ENCODE data around the gene RAI14.

RAI14 gene

DNA sequence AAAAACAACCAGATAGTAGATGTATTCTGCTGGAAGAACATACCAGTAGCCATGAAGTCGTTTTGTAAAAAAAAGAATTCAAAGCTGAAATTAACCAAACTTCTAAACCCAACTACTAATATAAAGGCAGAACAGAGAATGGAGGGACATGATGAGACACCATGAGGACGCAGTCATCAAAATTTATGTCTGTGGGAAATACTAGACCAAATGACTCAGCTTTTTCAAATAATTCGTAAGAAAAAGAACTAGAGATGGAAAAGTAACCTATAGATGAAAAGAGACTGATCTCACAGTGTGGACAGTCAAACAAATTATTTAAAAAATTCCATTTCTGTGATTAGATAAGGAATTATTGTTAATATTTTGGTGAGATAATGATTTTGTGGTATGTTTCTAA lies 193.1 kb downstream of the RAI14 start:
- no peak for DNase-seq (ENCODE audit: low read depth, low spot score)

DNA sequence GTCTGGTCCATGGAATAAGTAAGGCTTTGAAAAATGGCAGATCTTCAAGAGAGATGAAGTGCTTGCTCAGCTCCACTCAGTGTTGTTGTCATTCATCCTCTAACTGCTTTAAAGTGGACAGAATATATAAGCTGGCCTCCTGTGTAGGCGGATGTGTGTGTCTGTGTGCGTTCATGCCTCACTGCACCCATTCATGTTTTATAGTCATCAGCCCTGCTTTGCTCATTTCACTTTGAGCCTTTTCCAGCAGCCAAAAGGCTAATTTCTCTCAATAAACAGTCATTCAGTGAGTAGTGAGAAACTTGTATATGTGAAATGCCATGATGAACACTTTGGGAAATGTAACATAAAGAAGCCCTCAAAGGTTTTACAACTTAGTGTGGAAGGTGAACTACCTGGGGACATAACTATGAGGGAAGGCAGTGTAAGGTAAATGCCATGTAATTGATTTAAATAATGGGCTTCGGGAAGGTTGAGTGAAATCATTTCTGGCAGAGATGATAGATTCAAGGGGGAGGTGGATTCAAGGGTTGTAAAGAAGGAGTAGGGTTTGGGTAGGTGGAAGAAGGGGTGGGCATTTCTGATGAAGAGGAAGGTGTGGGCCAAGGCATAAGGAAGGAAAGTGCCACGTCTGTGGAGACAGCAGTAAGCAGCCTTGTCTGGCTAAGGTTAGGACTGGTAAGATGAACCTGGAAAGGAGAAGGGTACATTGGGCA lies 198.5 kb downstream of the RAI14 start:
- DNase-seq (ENCODE audit: low read depth, low spot score), result no peak

DNA sequence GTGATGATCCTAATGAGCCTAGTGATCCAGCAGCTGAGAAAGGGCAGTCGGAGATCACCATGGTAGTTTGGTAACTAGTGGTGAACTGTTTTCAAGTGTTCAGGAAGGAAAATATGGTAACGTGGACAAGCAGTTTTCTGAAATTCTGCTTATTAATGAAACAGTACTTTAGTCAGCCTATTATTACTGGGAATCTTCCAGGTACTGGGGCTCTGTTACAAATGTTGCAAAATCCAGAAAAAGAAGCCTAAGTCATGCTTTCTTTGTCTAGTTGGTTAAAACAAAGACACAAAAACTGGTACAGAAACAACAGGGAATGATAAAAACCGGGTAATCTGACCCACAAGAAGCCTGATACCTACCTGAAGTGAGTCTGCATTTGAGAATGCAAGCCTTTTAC lies 201.0 kb downstream of the RAI14 start:
- no peak for DNase-seq (ENCODE audit: low read depth, low spot score)

DNA sequence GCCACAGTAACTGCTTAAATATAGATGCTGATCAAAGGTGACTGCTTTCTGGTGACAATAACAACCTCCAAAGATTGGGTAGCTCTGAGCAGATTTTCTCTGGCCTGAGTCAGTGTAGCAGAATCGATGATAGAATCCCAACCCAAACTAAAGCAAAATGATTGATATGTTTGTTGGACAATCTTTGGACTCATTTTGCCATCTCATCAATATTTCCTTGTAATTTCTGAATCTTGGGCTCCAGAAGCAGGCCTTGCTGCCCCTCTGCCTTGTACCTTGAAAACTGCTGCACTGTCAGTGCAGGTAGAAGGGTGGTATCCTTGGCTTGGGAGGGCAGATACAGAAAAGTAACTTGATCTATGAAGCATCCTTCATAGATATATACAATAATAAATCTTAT lies 201.8 kb downstream of the RAI14 start:
- DNase-seq (ENCODE audit: low read depth, low spot score), result no peak

DNA sequence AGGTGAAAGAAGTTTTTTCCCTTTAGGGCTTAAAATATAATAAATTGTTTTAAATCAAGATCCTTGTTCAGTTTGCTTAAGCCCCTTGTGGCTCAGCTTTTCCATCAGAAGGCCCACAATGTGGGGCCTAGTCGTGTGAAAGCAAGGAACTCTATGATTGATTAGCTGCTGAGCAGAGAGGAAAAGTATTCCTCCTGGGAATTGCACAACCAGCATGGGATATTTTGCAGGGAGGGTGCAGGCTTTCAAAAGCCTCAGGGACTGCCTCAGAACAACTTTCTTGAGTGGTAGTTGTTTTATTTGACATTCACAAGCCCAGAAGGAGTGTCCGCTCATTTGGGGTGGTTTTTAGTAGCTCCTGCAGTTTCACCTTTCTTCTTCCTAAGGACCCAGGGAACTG lies 202.7 kb downstream of the RAI14 start:
- DNase-seq (ENCODE audit: low read depth, low spot score), result no peak

DNA sequence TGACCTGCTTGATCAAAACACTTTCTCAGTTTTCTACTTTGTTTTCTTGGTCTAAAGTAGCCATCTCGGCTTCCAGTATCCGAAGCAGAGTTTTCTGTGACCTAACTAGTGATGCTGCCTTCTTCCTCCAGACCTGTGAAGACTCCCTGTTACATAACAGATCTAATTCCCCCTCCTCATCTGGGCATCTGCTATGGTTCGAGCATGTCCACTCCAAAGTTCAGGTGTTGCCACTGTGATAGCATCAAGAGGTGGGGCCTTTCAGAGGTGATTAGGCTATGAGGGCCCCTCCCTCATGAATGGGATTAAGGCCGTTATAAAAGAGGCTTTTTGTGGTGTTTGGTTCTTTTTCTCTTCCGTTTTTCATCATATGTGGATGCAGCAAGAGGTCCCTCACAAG lies 203.1 kb downstream of the RAI14 start:
- no peak for DNase-seq (ENCODE audit: low read depth, low spot score)

DNA sequence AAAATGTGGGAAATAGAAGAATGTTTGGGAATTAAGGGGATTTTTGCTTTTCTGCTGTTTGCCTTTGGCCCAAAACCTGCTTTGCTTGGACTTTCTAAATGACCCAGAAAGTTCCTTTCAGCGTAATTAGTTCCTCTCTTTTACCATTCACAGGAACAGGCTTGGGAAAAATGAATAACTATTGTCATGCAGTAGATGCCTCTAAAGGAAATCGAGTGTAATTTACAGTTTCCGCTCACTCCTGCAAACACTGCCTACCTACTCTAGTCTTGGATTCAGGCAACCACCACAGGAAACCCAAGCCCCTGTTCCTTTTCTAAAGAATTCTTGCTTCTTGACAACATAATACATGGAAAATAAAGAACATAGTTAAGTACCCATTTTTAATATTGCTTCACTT lies 207.8 kb downstream of the RAI14 start:
- no peak for DNase-seq (ENCODE audit: low read depth, low spot score)

DNA sequence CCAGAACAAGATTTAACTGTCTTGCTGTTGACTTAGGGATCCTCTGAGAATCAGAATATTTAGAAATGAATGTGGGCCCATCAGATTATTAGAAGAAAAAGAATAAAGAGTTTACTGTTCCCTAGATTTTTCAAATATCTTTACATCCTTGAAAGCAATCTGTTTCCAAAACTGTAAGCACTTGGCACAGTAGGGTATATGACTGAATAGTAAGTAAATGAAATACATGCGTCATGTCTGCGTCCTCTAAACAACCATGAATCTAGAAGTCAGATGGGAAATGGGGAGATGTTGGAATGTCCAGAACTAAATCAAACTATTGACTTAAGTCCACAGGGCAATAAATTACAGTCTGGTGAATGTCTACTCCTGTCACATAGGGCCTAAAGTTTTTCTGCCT lies 209.0 kb downstream of the RAI14 start:
- DNase-seq (ENCODE audit: low read depth, low spot score), result no peak

DNA sequence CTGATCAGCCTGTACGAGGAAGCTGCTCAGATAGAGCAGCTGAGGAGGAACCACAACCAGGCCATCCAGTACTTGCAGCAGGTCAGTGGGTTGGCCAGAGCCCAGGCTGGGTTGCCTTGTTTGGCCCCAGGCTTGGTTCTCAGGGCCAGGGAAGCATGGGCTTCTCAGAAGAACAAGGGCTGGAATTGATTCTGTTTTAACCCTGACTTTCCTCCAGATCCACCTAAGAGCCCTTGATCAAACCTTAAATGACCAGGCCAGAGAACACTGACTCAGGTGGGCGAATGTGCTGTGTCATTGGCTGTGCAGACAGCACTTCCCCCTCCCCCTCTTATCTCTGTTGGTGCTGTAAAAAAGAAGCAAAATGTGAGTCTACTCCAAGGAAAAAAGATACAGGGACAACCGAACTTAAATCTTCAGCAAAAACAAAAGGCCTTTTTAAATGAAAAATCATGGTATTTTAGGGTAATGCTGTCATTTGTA lies 210.9 kb downstream of the RAI14 start:
- no peak for DNase-seq (ENCODE audit: low read depth, low spot score)

DNA sequence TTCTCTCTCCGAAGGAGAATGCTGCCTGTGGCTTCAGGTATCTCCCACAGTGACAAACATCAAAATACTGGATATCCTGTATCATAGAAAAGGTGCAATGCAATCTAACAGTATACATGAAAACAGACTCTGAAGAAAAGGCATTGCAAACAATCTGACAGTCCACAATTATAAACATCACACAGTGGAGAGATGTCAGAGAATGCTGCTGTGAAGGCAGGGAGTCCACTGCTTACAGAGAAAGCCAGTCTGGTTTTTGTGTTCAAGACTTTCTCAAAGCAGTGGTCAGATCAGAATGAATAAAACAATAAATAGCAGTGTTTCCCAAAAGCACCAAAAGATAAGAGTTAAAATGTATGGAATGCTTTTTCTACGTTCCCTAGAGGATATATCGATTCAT lies 211.5 kb downstream of the RAI14 start:
- DNase-seq (ENCODE audit: low read depth, low spot score), result no peak

DNA sequence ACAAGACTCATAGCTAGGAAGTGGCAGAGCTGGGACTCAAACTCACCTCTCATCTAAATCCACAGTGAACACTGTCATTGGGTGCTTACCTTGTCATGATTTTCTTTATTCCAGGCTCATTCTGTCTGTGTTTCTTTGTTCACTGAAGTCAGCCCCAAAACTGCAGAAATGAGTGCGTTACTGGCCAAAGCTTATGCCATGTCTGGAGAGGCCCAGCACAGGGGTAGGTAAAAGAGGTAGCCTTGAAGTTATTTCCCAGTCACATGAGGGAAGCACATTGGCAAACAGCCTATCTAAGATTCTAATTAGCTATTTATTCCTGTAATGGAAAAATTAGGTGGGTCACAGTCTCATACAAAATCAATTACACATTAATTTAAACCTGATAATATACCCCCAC lies 212.7 kb downstream of the RAI14 start:
- no peak for DNase-seq (ENCODE audit: low read depth, low spot score)

DNA sequence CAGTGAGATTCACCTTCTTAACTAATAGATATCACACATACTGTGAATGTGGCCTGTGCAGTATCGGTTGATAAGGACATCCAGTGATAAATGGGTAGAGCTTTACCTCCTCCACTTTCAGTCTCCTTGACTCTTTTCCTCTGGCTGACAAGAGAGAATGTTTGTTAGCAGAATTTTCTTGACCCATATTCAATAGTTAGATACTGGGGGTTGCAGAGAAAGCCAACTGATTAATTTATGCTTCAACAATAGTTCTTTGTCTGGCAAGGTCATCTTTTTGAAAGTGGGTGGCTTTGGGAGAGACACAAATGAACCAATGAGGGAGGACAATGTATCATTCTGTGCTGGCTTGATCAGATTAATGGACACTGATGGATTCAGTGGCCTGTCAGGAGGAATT lies 213.1 kb downstream of the RAI14 start:
- DNase-seq (ENCODE audit: low read depth, low spot score), result no peak

DNA sequence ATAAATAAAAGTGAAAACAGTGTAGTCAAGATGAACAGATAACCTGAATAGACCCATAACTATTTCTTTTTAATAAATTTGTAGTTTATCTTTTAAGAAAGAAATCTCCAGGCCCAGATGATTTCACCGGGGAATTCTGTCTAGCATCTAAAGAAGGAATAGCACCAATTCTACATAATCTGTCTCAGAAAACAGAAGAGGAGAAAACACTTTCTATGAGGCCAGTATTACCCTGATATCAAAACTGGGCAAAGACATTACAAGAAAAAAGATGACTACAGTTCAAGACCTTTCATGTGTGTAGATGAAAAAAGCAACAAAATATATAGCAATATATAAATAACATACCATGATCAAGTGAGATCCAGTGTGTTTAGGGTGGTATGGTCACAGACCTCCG lies 214.3 kb downstream of the RAI14 start:
- no peak for DNase-seq (ENCODE audit: low read depth, low spot score)

DNA sequence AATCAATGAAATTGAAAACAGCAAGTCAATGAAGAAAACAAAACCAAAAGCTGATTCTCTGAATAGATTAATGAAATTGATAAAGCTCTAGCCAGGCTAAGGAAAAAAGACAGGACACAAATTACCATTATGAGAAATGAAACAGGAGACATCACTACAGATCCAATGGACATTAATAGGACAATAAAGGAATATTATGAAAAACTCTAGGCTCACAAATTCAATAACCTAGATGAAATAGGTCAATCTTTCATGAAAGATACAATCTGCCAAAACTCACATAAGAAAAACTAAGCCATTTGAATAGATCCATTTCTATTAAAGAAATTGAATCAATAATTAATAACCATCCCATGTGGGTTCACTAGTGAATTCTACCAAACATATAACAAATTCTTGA lies 220.1 kb downstream of the RAI14 start:
- no peak for DNase-seq (ENCODE audit: low read depth, low spot score)

DNA sequence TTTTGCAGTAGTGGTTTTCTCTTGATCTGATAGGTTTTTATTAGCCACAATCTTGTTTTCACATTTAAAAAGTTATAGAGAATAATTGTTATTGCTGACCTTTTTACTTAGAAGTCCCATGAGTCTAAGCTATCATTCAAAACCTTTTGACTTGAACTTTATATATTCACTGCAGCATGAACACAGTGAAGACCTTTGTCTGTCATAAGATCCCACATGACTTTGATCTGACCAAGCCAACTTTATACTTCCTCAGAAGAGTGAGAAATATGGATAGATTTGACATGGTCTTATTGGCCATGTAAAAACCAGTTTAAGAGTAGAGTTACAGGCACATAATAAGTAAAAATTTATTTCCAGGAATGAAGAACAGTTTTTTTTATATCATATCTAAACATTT lies 225.1 kb downstream of the RAI14 start:
- DNase-seq (ENCODE audit: low read depth, low spot score), result no peak

All from smooth muscle cell of the brain vasculature (primary cell).